HCT116 (cell line): ENCODE results near the gene CSPG4. TPM values are rescaled to one million over a fixed set of nuclear protein-coding genes. Genes with fewer than 3 reads are reported as not detected.
A peak's percentile ranks its signal among the peaks of the same experiment; 100 is the strongest.
"Not testable (repeated sequence)": the region's sequence is repeated elsewhere in the genome, so short reads cannot be mapped to it uniquely, and the experiment has no call there.

Experiments
- ATAC-seq: fragments of 200-7000 bp; cut with Tn5 transposase; 2 replicates; pipeline ENCODE4 v1.9.1; 2020; ENCODE audit warnings: mild to moderate bottlenecking, moderate library complexity
- BruUV-seq: library from RNA; stranded (reverse); fragments of 400-500 nt; replicated peaks from 2 replicates; lab custom pipeline; 2021; lab: Mats Ljungman, UMichigan
- CTCF ChIA-PET: fragments of 300-600 bp; sonication (Branson Sonifier 250); formaldehyde crosslinking; loops from one replicate; lab custom pipeline; 2021; ENCODE audit warnings: antibody characterized with exemption; lab: Charles Lee
- POLR2A ChIA-PET: fragments of 300-600, 350-600 bp; sonication (Branson Sonifier 250); formaldehyde crosslinking; loops from one replicate; lab custom pipeline; 2021; ENCODE audit warnings: antibody characterized with exemption; lab: Charles Lee
- RAD21 ChIA-PET, 2 experiments: fragments of 300-600 bp; sonication (Branson Sonifier 250); formaldehyde crosslinking; loops; one replicate each; lab custom pipeline; 2023; ENCODE audit warnings: low total read pairs in 2 of 2; ENCODE audit not compliant: uncharacterized antibody in 2 of 2, unreplicated experiment in 2 of 2, low non-redundant PET in 1 of 2; lab: Charles Lee
- DNase-seq: peaks from one replicate; pipeline ENCODE4 v3.0.0-alpha.2; 2010; ENCODE audit warnings: low read depth, low spot score
- H2AFZ ChIP-seq: fragments of 200-600 bp; shearing (Covaris generic), sonication (generic); 2 replicates; pipeline ENCODE4 v1.6.1; 2017; ENCODE audit warnings: low read depth, mixed run types, mixed read lengths, antibody characterized with exemption, low read length; ENCODE audit not compliant: poor library complexity, severe bottlenecking
- H3K27ac ChIP-seq: 2 replicates; pipeline ENCODE4 v1.5.1; 2012; ENCODE audit warnings: low read depth, low read length
- H3K27me3 ChIP-seq: fragments of 200-600 bp; sonication (generic); 2 replicates; pipeline ENCODE4 v1.6.1; 2016; ENCODE audit warnings: mixed run types, low read length, mixed read lengths; ENCODE audit not compliant: insufficient read depth
- H3K36me3 ChIP-seq, 2 experiments: fragments of 200-500 bp in 1 of 2; fragments of 200-600 bp in 1 of 2; sonication (Bioruptor generic) in 1 of 2; sonication (generic) in 1 of 2; 2 replicates each; pipeline versions ENCODE4 v1.5.1 to v1.6.1; 2014 to 2016; ENCODE audit warnings: low read length in 2 of 2, inconsistent platforms in 1 of 2, mixed read lengths in 1 of 2, mixed run types in 1 of 2; ENCODE audit not compliant: insufficient read depth in 2 of 2, control insufficient read depth in 1 of 2
- H3K4me1 ChIP-seq, 2 experiments: fragments of 200-600 bp in 1 of 2; sonication (generic) in 1 of 2; 2 replicates each; pipeline versions ENCODE4 v1.5.1 to v1.6.1; 2012 to 2017; ENCODE audit warnings: low read length in 2 of 2, inconsistent platforms in 1 of 2, mild to moderate bottlenecking in 1 of 2, mixed read lengths in 1 of 2, mixed run types in 1 of 2, moderate library complexity in 1 of 2; ENCODE audit not compliant: insufficient read depth in 2 of 2, control insufficient read depth in 1 of 2
- H3K4me2 ChIP-seq: fragments of 200-600 bp; sonication (generic); 2 replicates; pipeline ENCODE4 v1.6.1; 2017; ENCODE audit warnings: mixed run types, low read length, mixed read lengths
- H3K4me3 ChIP-seq, 2 experiments: fragments of 200-600 bp in 1 of 2; sonication (generic) in 1 of 2; replicated peaks in 1 of 2; 2 replicates each; pipeline ENCODE4 v1.5.1; 2011 to 2016; ENCODE audit warnings: low read length in 2 of 2, control low read depth in 1 of 2, low read depth in 1 of 2, mild to moderate bottlenecking in 1 of 2, mixed read lengths in 1 of 2, mixed run types in 1 of 2
- H3K79me2 ChIP-seq: fragments of 200-600 bp; sonication (generic); 2 replicates; pipeline ENCODE4 v1.6.1; 2017; ENCODE audit warnings: mild to moderate bottlenecking, mixed run types, low read length, moderate library complexity, mixed read lengths; ENCODE audit not compliant: insufficient read depth
- H3K9ac ChIP-seq: fragments of 200-600 bp; sonication (generic); 2 replicates; pipeline ENCODE4 v1.6.1; 2016; ENCODE audit warnings: low read length, mixed read lengths
- H3K9me2 ChIP-seq: fragments of 200-600 bp; sonication (generic), shearing (Covaris generic); 2 replicates; pipeline ENCODE4 v1.6.1; 2017; ENCODE audit warnings: mixed run types, mild to moderate bottlenecking, moderate library complexity; ENCODE audit not compliant: insufficient read depth
- H3K9me3 ChIP-seq, 2 experiments: fragments of 200-500 bp in 1 of 2; fragments of 200-600 bp in 1 of 2; sonication (Bioruptor generic) in 1 of 2; sonication (generic) in 1 of 2; 2 replicates each; pipeline ENCODE4 v1.6.1; 2014 to 2017; ENCODE audit warnings: low read length in 2 of 2, mixed read lengths in 2 of 2, inconsistent platforms in 1 of 2, low read depth in 1 of 2, mild to moderate bottlenecking in 1 of 2, mixed run types in 1 of 2, moderate library complexity in 1 of 2; ENCODE audit not compliant: control insufficient read depth in 1 of 2, insufficient read depth in 1 of 2
- H4K20me1 ChIP-seq: fragments of 200-600 bp; sonication (generic), shearing (Covaris generic); 2 replicates; pipeline ENCODE4 v1.6.1; 2017; ENCODE audit warnings: mixed run types, mild to moderate bottlenecking, moderate library complexity; ENCODE audit not compliant: insufficient read depth
- ATF3 ChIP-seq: IDR thresholded peaks from 2 replicates; pipeline ENCODE4 v1.6.1; 2012
- CTCF ChIP-seq, 3 experiments: fragments of 200-600 bp in 1 of 3; sonication (generic) in 1 of 3; IDR thresholded peaks in 2 of 3; conservative IDR thresholded peaks in 1 of 3; 2 replicates each; pipeline ENCODE4 v1.5.1; 2012 to 2017; ENCODE audit warnings: low read depth in 2 of 3, low read length in 2 of 3, antibody characterized with exemption in 1 of 3, borderline replicate concordance in 1 of 3, control low read depth in 1 of 3, mild to moderate bottlenecking in 1 of 3, mixed read lengths in 1 of 3, mixed run types in 1 of 3, moderate library complexity in 1 of 3; ENCODE audit not compliant: insufficient read depth in 1 of 3
- ELF1 ChIP-seq: IDR thresholded peaks from 2 replicates; pipeline ENCODE4 v1.6.1; 2012; ENCODE audit warnings: low read depth, borderline replicate concordance
- EZH2 ChIP-seq: fragments of 200-600 bp; sonication (generic); IDR thresholded peaks from 2 replicates; pipeline ENCODE4 v1.6.1; 2017; ENCODE audit warnings: antibody characterized with exemption, mixed run types
- FOSL1 ChIP-seq: IDR thresholded peaks from 2 replicates; pipeline ENCODE4 v1.6.1; 2012; ENCODE audit warnings: low read depth
- MAX ChIP-seq: IDR thresholded peaks from 2 replicates; pipeline ENCODE4 v1.6.1; 2012
- POLR2A ChIP-seq: IDR thresholded peaks from 2 replicates; pipeline ENCODE4 v1.7.0; 2011; ENCODE audit warnings: borderline replicate concordance; ENCODE audit not compliant: insufficient read depth, insufficient read length; ENCODE audit errors: extremely low read depth
- POLR2AphosphoS5 ChIP-seq: IDR thresholded peaks from 2 replicates; pipeline ENCODE4 v1.6.1; 2011; ENCODE audit warnings: mild to moderate bottlenecking, low read depth, low read length, moderate library complexity
- RAD21 ChIP-seq: IDR thresholded peaks from 2 replicates; pipeline ENCODE4 v1.6.1; 2012; ENCODE audit warnings: low read depth, mild to moderate bottlenecking
- REST ChIP-seq: IDR thresholded peaks from 2 replicates; pipeline ENCODE4 v1.6.1; 2012; ENCODE audit warnings: low read depth
- SIN3A ChIP-seq: IDR thresholded peaks from 2 replicates; pipeline ENCODE4 v1.6.1; 2012; ENCODE audit warnings: low read depth
- YY1 ChIP-seq: IDR thresholded peaks from 2 replicates; pipeline ENCODE4 v1.6.1; 2011; ENCODE audit warnings: low read length, low read depth, moderate library complexity, mild to moderate bottlenecking; ENCODE audit not compliant: insufficient replicate concordance; ENCODE audit errors: extremely low read depth
- ZFX ChIP-seq: fragments of 450-650 bp; IDR thresholded peaks from 2 replicates; pipeline ENCODE4 v1.6.1; 2017
- intact Hi-C: fragments of 100-400 bp; cut with micrococcal nuclease; formaldehyde crosslinking; loops from 2 replicates; pipeline ENCODE4 v1.10.0; 2022
- total RNA-seq: library from RNA; stranded (reverse); gene quantifications from one replicate; pipeline ENCODE4 v1.2.1, GENCODE V29; 2021; ENCODE audit not compliant: unreplicated experiment

CSPG4 gene
- total RNA-seq, 1 experiment from 2014 or later: 18.1 TPM

- TF ChIP-seq SIN3A (peak; percentile 45; the same call in 1 of the 2 replicates), MAX (peak; percentile 71), POLR2A (peak; percentile 62), RAD21 (no peak), YY1 (peak; percentile 15), CTCF (IDR thresholded peaks at IDR 0.05 in 2 of 3, conservative IDR thresholded peaks at IDR 0.05 in 1 of 3; ENCODE audit: borderline replicate concordance in 1 of 3, insufficient read depth in 1 of 3, low read depth in 2 of 3, low read length in 2 of 3) (peak in 2 of 3 experiments; percentile 30 to 45; a peak in 3 of 6 replicates), FOSL1 (no peak), ELF1 (peak; percentile 50; the same call in 1 of the 2 replicates), ATF3 (no peak), REST (no peak), POLR2AphosphoS5 (peak; percentile 81), EZH2 (no peak), ZFX (peak; percentile 79)
- ChIA-PET RAD21 (no interaction called here), CTCF (no interaction called here), POLR2A (interaction anchor here (1.4 to 1.5 kb wide), 2 partner anchors 10 to 20 kb away, joined by 3 to 5 read pairs; no protein-coding TSS in a partner anchor)
- Histone ChIP-seq H3K36me3 (no peaks in the 10 kb centered on the region), H3K9me2 (no peaks in the 10 kb centered on the region), H3K27ac (peak overlapping the region; percentile 71), H3K79me2 (no peaks in the 10 kb centered on the region), H3K4me2 (peak overlapping the region; percentile 74), H3K4me1 (peaks cover 6 to 11% of the 10 kb centered on the region in 2 experiments; a peak in 3 of 4 replicates), H4K20me1 (no peaks in the 10 kb centered on the region), H3K9ac (peak overlapping the region; percentile 83), H2AFZ (peak overlapping the region; percentile 83), H3K4me3 (peak overlapping the region; percentile 67 to 69), H3K27me3 (no peaks in the 10 kb centered on the region), H3K9me3 (no peaks in the 10 kb centered on the region)
- ATAC-seq: peak; percentile 97
- intact Hi-C loops: no loop called here
- peak; percentile 78 for DNase-seq
- TSS peak; percentile 83 for BruUV-seq
Observed at GRCh38 chr15:75758071-75758872, 45.6 kb upstream of the CSPG4 start.

- POLR2A ChIA-PET: not testable (repeated sequence)
Observed at GRCh38 chr15:75754871-75755270, 42.2 kb upstream of the CSPG4 start.

More at GRCh38 chr15:75754871-75755270, 42.2 kb upstream of the CSPG4 start:
- H3K79me2 ChIP-seq, H3K36me3 ChIP-seq, H3K9me3 ChIP-seq, H2AFZ ChIP-seq, H3K4me3 ChIP-seq, H3K27ac ChIP-seq, H3K9ac ChIP-seq, H3K4me2 ChIP-seq, BruUV-seq, H3K27me3 ChIP-seq, intact Hi-C loops, DNase-seq, CTCF ChIA-PET, RAD21 ChIA-PET, H4K20me1 ChIP-seq, ATAC-seq, H3K9me2 ChIP-seq: not testable (repeated sequence)
- peaks cover 6 to 11% of the 10 kb centered on the region in 2 experiments; a peak in 3 of 4 replicates for H3K4me1 ChIP-seq
